Natural killer cell (primary cell): ENCODE data around the gene IGF2BP2. TPM values are rescaled to one million over a fixed set of nuclear protein-coding genes. Genes with fewer than 3 reads are reported as not detected.

Experiments used
- ATAC-seq, 3 donors: fragments of 150-1000 bp in 2 of 3; fragments of 200-7000 bp in 1 of 3; cut with Tn5 transposase; 1 replicate in 1 of 3; 2 replicates in 2 of 3; pipeline ENCODE4 v1.10.0; 2021; ENCODE audit warnings: mild to moderate bottlenecking in 2 of 3, moderate library complexity in 2 of 3
- DNase-seq, 2 donors: peaks; one replicate each; pipeline versions ENCODE4 v3.0.0 to v3.0.0-alpha.2; 2013 to 2021; ENCODE audit warnings: mixed read lengths in 1 of 2
- H3K27ac ChIP-seq: one replicate; pipeline ENCODE4 v1.5.1; 2013; ENCODE audit warnings: mild to moderate bottlenecking, low read length
- H3K27me3 ChIP-seq: one replicate; pipeline ENCODE4 v1.6.1; 2013; ENCODE audit warnings: low read length; ENCODE audit not compliant: control insufficient read depth, insufficient read depth
- H3K36me3 ChIP-seq: one replicate; pipeline ENCODE4 v1.6.1; 2013; ENCODE audit warnings: low read length; ENCODE audit not compliant: control insufficient read depth, insufficient read depth
- H3K4me1 ChIP-seq: one replicate; pipeline ENCODE4 v1.6.1; 2013; ENCODE audit warnings: low read length; ENCODE audit not compliant: control insufficient read depth, insufficient read depth
- H3K4me3 ChIP-seq: one replicate; pipeline ENCODE4 v1.5.1; 2013; ENCODE audit warnings: low read length
- H3K9me3 ChIP-seq: one replicate; pipeline ENCODE4 v1.6.1; 2013; ENCODE audit warnings: low read length; ENCODE audit not compliant: control insufficient read depth, insufficient read depth
- H3K27ac Mint-ChIP-seq, 2 donors: one replicate each; pipeline ENCODE4 v1.8.0; 2022; ENCODE audit warnings: mild to moderate bottlenecking in 2 of 2, mixed read lengths in 2 of 2, moderate library complexity in 1 of 2
- H3K27me3 Mint-ChIP-seq, 2 donors: one replicate each; pipeline ENCODE4 v1.8.0; 2022; ENCODE audit warnings: low read depth in 2 of 2, mixed read lengths in 2 of 2
- H3K36me3 Mint-ChIP-seq: one replicate; pipeline ENCODE4 v1.8.0; 2022; ENCODE audit warnings: mixed read lengths
- H3K4me1 Mint-ChIP-seq, 2 donors: one replicate each; pipeline ENCODE4 v1.8.0; 2022; ENCODE audit warnings: mixed read lengths in 2 of 2
- H3K4me3 Mint-ChIP-seq: one replicate; pipeline ENCODE4 v1.8.0; 2022; ENCODE audit warnings: mild to moderate bottlenecking, moderate library complexity, mixed read lengths
- H3K9me3 Mint-ChIP-seq, 2 donors: one replicate each; pipeline ENCODE4 v1.8.0; 2022; ENCODE audit warnings: mixed read lengths in 2 of 2
- WGBS: methylation state at CpG from one replicate; pipeline ENCODE4 v1.1.7; 2013; ENCODE audit warnings: missing lambda C conversion rate; ENCODE audit not compliant: insufficient coverage; 5-methylcytosine and 5-hydroxymethylcytosine counted together
- intact Hi-C: fragments of 100-400 bp; cut with micrococcal nuclease; formaldehyde crosslinking; loops from one replicate; pipeline ENCODE4 v1.14.2; 2022
- total RNA-seq, 4 donors: library from RNA; stranded (reverse); fragments of 120-200 nt in 1 of 4; gene quantifications; one replicate each; pipeline versions ENCODE4 v1.2.3 to v1.2.4, GENCODE V29; 2013 to 2022
- TF ChIP-seq, protein P1 (sequence below): fragments of 200-600 bp; IDR thresholded peaks from one replicate; pipeline ENCODE4 v1.8.0; 2022; ENCODE audit warnings: antibody characterized with exemption

Gene IGF2BP2
- total RNA-seq, 3 donors from 2014 or later (not counting 1 experiment from before 2014, with no cell fraction given): 4.2 to 16.8 (median 8.8) TPM

GRCh38 chr3:185851046-185851445, 26.2 kb upstream of the IGF2BP2 start:
- ATAC-seq (no peak), DNase-seq (no peak)
- Histone ChIP-seq H3K4me3 (no peak overlapping the region), H3K27me3 (no peaks in the 10 kb centered on the region), H3K4me1 (no peaks in the 10 kb centered on the region), H3K27ac (no peak overlapping the region), H3K36me3 (no peaks in the 10 kb centered on the region), H3K9me3 (no peaks in the 10 kb centered on the region)
- intact Hi-C loops: no loop called here
- H3K4me1 Mint-ChIP-seq: no peaks in the 10 kb centered on the region
- TF ChIP-seq, protein P1, sequence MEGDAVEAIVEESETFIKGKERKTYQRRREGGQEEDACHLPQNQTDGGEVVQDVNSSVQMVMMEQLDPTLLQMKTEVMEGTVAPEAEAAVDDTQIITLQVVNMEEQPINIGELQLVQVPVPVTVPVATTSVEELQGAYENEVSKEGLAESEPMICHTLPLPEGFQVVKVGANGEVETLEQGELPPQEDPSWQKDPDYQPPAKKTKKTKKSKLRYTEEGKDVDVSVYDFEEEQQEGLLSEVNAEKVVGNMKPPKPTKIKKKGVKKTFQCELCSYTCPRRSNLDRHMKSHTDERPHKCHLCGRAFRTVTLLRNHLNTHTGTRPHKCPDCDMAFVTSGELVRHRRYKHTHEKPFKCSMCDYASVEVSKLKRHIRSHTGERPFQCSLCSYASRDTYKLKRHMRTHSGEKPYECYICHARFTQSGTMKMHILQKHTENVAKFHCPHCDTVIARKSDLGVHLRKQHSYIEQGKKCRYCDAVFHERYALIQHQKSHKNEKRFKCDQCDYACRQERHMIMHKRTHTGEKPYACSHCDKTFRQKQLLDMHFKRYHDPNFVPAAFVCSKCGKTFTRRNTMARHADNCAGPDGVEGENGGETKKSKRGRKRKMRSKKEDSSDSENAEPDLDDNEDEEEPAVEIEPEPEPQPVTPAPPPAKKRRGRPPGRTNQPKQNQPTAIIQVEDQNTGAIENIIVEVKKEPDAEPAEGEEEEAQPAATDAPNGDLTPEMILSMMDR: no peak
- H3K4me3 Mint-ChIP-seq: no peak overlapping the region
- H3K27me3 Mint-ChIP-seq: peaks cover 0 to 10% of the 10 kb centered on the region in 2 donors
- no peak overlapping the region for H3K27ac Mint-ChIP-seq
- WGBS: 97% methylated on average over 3 of the region's 3 CpGs
- peaks cover 2 to 5% of the 10 kb centered on the region in 2 donors for H3K9me3 Mint-ChIP-seq
- H3K36me3 Mint-ChIP-seq: peaks cover 4% of the 10 kb centered on the region

DNA sequence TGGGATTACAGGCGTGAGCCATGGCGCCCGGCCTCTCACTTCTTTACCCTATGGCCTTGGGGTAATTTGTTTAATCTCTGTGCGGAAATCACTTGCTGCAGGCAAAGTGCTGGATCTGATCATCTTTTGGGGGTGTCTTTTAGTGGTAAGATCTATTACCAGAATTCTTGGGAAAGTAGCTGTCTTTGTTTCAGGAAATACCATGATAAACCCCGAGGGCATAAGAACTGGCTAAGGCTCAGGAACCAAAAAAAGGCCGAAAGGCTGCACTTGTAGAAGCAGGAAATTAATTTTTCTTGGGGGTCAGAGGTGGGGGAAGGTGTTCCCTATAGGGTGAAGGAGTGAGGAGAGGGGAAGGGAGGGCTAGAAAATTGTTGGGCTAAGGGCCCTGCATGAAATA, 22.7 kb upstream of the IGF2BP2 start:
- TF ChIP-seq, protein P1: no peak
- no peaks in the 10 kb centered on the region for H3K36me3 ChIP-seq
- H3K9me3 Mint-ChIP-seq: no peaks in the 10 kb centered on the region
- no peak overlapping the region for H3K27ac ChIP-seq
- H3K27ac Mint-ChIP-seq: no peak overlapping the region
- H3K27me3 ChIP-seq: no peaks in the 10 kb centered on the region
- ATAC-seq: no peak
- no peaks in the 10 kb centered on the region for H3K4me1 Mint-ChIP-seq
- no peak overlapping the region for H3K4me3 Mint-ChIP-seq
- no peaks in the 10 kb centered on the region for H3K36me3 Mint-ChIP-seq
- H3K4me1 ChIP-seq: no peaks in the 10 kb centered on the region
- no peak overlapping the region for H3K4me3 ChIP-seq
- H3K27me3 Mint-ChIP-seq: peaks cover 2 to 28% of the 10 kb centered on the region in 2 donors
- H3K9me3 ChIP-seq: no peaks in the 10 kb centered on the region
- no peak for DNase-seq
- WGBS: 82% methylated on average over 3 of the region's 6 CpGs
- intact Hi-C loops: no loop called here

- intact Hi-C loops: no loop called here
- H3K27me3 ChIP-seq: no peaks in the 10 kb centered on the region
- WGBS: 78% methylated on average over 6 of the region's 6 CpGs
- TF ChIP-seq, protein P1: no peak
- Mint-ChIP-seq H3K4me3 (no peak overlapping the region), H3K36me3 (no peaks in the 10 kb centered on the region), H3K27me3 (peaks cover 3 to 28% of the 10 kb centered on the region in 2 donors), H3K9me3 (no peaks in the 10 kb centered on the region), H3K4me1 (no peaks in the 10 kb centered on the region), H3K27ac (no peak overlapping the region)
- no peak overlapping the region for H3K4me3 ChIP-seq
- no peaks in the 10 kb centered on the region for H3K9me3 ChIP-seq
- H3K36me3 ChIP-seq: no peaks in the 10 kb centered on the region
- no peak overlapping the region for H3K27ac ChIP-seq
- DNase-seq: no peak
- no peak for ATAC-seq
- H3K4me1 ChIP-seq: no peaks in the 10 kb centered on the region
These were observed 21.2 kb upstream of the IGF2BP2 start for GRCh38 chr3:185846037-185846436.

GRCh38 chr3:185844051-185844450, 19.2 kb upstream of the IGF2BP2 start:
- Histone ChIP-seq H3K27ac (no peak overlapping the region), H3K27me3 (no peaks in the 10 kb centered on the region), H3K36me3 (no peaks in the 10 kb centered on the region), H3K4me1 (no peaks in the 10 kb centered on the region), H3K9me3 (no peaks in the 10 kb centered on the region), H3K4me3 (no peak overlapping the region)
- peaks cover 6 to 28% of the 10 kb centered on the region in 2 donors for H3K27me3 Mint-ChIP-seq
- no peak overlapping the region for H3K27ac Mint-ChIP-seq
- DNase-seq: no peak
- no peaks in the 10 kb centered on the region for H3K36me3 Mint-ChIP-seq
- TF ChIP-seq, protein P1: no peak
- no peak for ATAC-seq
- no peaks in the 10 kb centered on the region for H3K9me3 Mint-ChIP-seq
- H3K4me3 Mint-ChIP-seq: no peak overlapping the region
- H3K4me1 Mint-ChIP-seq: no peaks in the 10 kb centered on the region
- intact Hi-C loops: no loop called here
- WGBS: 95% methylated on average over 3 of the region's 3 CpGs
